Heart right ventricle (tissue), 16 donors: Measurements from ENCODE around the gene CCDC186. TPM values are rescaled to one million over a fixed set of nuclear protein-coding genes. Genes with fewer than 3 reads are reported as not detected.

ENCODE experiments used
- ATAC-seq, 8 donors: fragments of 200-7000 bp; cut with Tn5 transposase; one replicate each; pipeline ENCODE4 v1.9.1; 2020; ENCODE audit warnings: mild to moderate bottlenecking in 8 of 8, moderate library complexity in 8 of 8, moderate number of reproducible peaks in 1 of 8
- DNase-seq, 2 donors: peaks; one replicate each; pipeline ENCODE4 v3.0.0-alpha.2; 2020
- H3K27ac ChIP-seq, 10 donors: fragments of 200-600 bp; sonication (generic) in 2 of 10; one replicate each; pipeline versions ENCODE4 v1.5.0 to v1.8.0; 2020 to 2022; ENCODE audit warnings: mild to moderate bottlenecking in 3 of 10
- H3K27me3 ChIP-seq, 7 donors: fragments of 200-600 bp; one replicate each; pipeline ENCODE4 v1.8.0; 2021 to 2022; ENCODE audit warnings: mild to moderate bottlenecking in 2 of 7
- H3K36me3 ChIP-seq, 9 donors: fragments of 200-600 bp; sonication (generic) in 1 of 9; one replicate each; pipeline versions ENCODE4 v1.5.0 to v1.8.0; 2020 to 2022; ENCODE audit warnings: mild to moderate bottlenecking in 2 of 9
- H3K4me1 ChIP-seq, 9 donors: fragments of 200-600 bp; sonication (generic) in 1 of 9; one replicate each; pipeline versions ENCODE4 v1.5.0 to v1.8.0; 2020 to 2022; ENCODE audit warnings: mild to moderate bottlenecking in 4 of 9
- H3K4me3 ChIP-seq, 10 donors: fragments of 200-600 bp; sonication (generic) in 2 of 10; one replicate each; pipeline versions ENCODE4 v1.5.0 to v1.8.0; 2020 to 2022; ENCODE audit warnings: mild to moderate bottlenecking in 7 of 10, moderate library complexity in 2 of 10
- H3K9me3 ChIP-seq, 11 donors: fragments of 200-600 bp in 10 of 11; sonication (generic) in 2 of 11; one replicate each; pipeline versions ENCODE4 v1.5.0 to v1.8.0; 2013 to 2022; ENCODE audit warnings: mild to moderate bottlenecking in 2 of 11, control low read depth in 1 of 11, moderate library complexity in 1 of 11
- CTCF ChIP-seq, 9 donors: fragments of 200-600 bp; sonication (generic) in 2 of 9; IDR thresholded peaks; one replicate each; pipeline versions ENCODE4 v1.5.0 to v1.8.0; 2021 to 2022; ENCODE audit warnings: antibody characterized with exemption in 9 of 9, mild to moderate bottlenecking in 5 of 9, moderate library complexity in 1 of 9
- WGBS, 2 donors: extraction: QIAGEN DNeasy Blood & Tissue Kit; methylation state at CpG; one replicate each; pipeline ENCODE4 v1.1.7; 2013; ENCODE audit warnings: inconsistent platforms in 1 of 2; 5-methylcytosine and 5-hydroxymethylcytosine counted together
- intact Hi-C, 10 donors: fragments of 100-400 bp; cut with DNase I; formaldehyde crosslinking; loops; one replicate each; pipeline versions ENCODE4 v1.11.1 to v1.14.2; 2022
- polyA plus RNA-seq, 2 donors: library from polyadenylated mRNA; stranded (reverse); fragments of 200-250 nt; gene quantifications; one replicate each; pipeline ENCODE4 v1.2.3, GENCODE V29; 2013
- total RNA-seq, 10 donors: library from RNA; stranded (reverse); fragmentation: NEBNext Ultra II Directional in 3 of 10; extraction: Animal tissue kit (Norgen Biotek cat#: 25700) in 3 of 10; gene quantifications; one replicate each; pipeline versions ENCODE4 v1.2.1 to v1.2.4, GENCODE V29; 2021 to 2023
- donor health status: Arrhythmogenic right ventricular cardiomyopathy.
- donor health status: ischemic (EF 13 %, LVEDD 7.1; RV severe dilation, severe dysfunction).
- donor health status: healthy with polysubstance abuse.
- donor health status: DM: no; HTN: yes; CAD: no.
- donor health status: DM: no; HTN: no; CAD: no.
- donor health status: ischemic (EF 25% LVEDD 6.9; RV normal size, moderate dysfunction).
- donor health status: ischemic (EF 25% LVEDD 5.7; RV mildly dilated, moderate dysfunction).
- donor health status: healthy.
- donor health status: DM: yes; HTN: yes; CAD: no.
- donor health status: Ischemic cardiomyopathy.
- donor health status: ischemic (EF 35%, LVEDD 5.7; RV mildly dilated, moderate dysfunction).
- donor health status: nonischemic (EF 11% LVEDD 7.7; RV severe dilation, severe dysfunction).
- donor health status: DM: yes; HTN: yes; CAD: no.
- donor health status: PGD.
- donor health status: ischemic (EF 29% LVEDD 5.4; RV normal size, mild dysfunction).
- donor health status: nonischemic (EF 23%, LVEDD 6.1; RV moderate dilation, normal function).

CCDC186 gene
- total and polyA plus RNA-seq, 12 donors = 3.4 to 28.9 (median 19.0) TPM

GRCh38 chr10:114188900-114189299 lies 14.9 kb upstream of the CCDC186 start:
- no peak overlapping the region for H3K4me3 ChIP-seq
- H3K27me3 ChIP-seq = no peaks in the 10 kb centered on the region
- ATAC-seq (no peak), DNase-seq (no peak)
- H3K4me1 ChIP-seq = no peaks in the 10 kb centered on the region
- no peak overlapping the region for H3K27ac ChIP-seq
- no peaks in the 10 kb centered on the region for H3K9me3 ChIP-seq
- WGBS, 2 donors = 94 to 97% methylated on average over 3 of the region's 3 CpGs
- no peaks in the 10 kb centered on the region for H3K36me3 ChIP-seq
- intact Hi-C loops = no loop called here
- no peak for TF ChIP-seq CTCF (IDR thresholded peaks at IDR 0.05)

GRCh38 chr10:114188001-114188400 lies 14.0 kb upstream of the CCDC186 start:
- intact Hi-C loops = no loop called here
- ATAC-seq = no peak
- WGBS, 2 donors = 80 to 92% methylated on average over 3 of the region's 3 CpGs

GRCh38 chr10:114184276-114184675 lies 10.3 kb upstream of the CCDC186 start:
- TF ChIP-seq CTCF (IDR thresholded peaks at IDR 0.05) = no peak
- Histone ChIP-seq H3K36me3 (no peaks in the 10 kb centered on the region), H3K27me3 (no peaks in the 10 kb centered on the region), H3K27ac (no peak overlapping the region), H3K9me3 (no peaks in the 10 kb centered on the region), H3K4me3 (no peak overlapping the region), H3K4me1 (peaks cover 0 to 13% (median 5%) of the 10 kb centered on the region in 9 donors)
- intact Hi-C loops = loop anchor here in 1 of 10 donors (5.0 kb wide), 1 partner anchor 78 kb away; no protein-coding TSS in a partner anchor
- no peak for DNase-seq
- 86 to 92% methylated on average over 5 of the region's 5 CpGs for WGBS, 2 donors
- no peak for ATAC-seq

More at GRCh38 chr10:114188001-114188400, 14.0 kb upstream of the CCDC186 start:
- Histone ChIP-seq H3K27me3 (no peaks in the 10 kb centered on the region), H3K9me3 (no peaks in the 10 kb centered on the region), H3K36me3 (no peaks in the 10 kb centered on the region), H3K4me3 (no peak overlapping the region), H3K4me1 (no peaks in the 10 kb centered on the region), H3K27ac (no peak overlapping the region)
- no peak for DNase-seq
- TF ChIP-seq CTCF (IDR thresholded peaks at IDR 0.05) = no peak

- ATAC-seq = no peak
- no peak for TF ChIP-seq CTCF (IDR thresholded peaks at IDR 0.05)
- H3K4me3 ChIP-seq = no peak overlapping the region
- WGBS, 2 donors = 93 to 94% methylated on average over 9 of the region's 9 CpGs
- intact Hi-C loops = loop anchor here in 1 of 10 donors (5.0 kb wide), 1 partner anchor 79 kb away; no protein-coding TSS in a partner anchor
- H3K27ac ChIP-seq = no peak overlapping the region
- peaks cover 0 to 13% (median 5%) of the 10 kb centered on the region in 9 donors for H3K4me1 ChIP-seq
- no peaks in the 10 kb centered on the region for H3K36me3 ChIP-seq
- H3K27me3 ChIP-seq = no peaks in the 10 kb centered on the region
- no peak for DNase-seq
- H3K9me3 ChIP-seq = no peaks in the 10 kb centered on the region
Observed at GRCh38 chr10:114183563-114183962, 9.6 kb upstream of the CCDC186 start.
